Loucy (cell line): ENCODE results near the gene CDH20.

Experiments used
- H2AFZ ChIP-seq: fragments of 200-600 bp; sonication (generic); 2 replicates; pipeline ENCODE4 v1.6.0; 2016; ENCODE audit warnings: antibody characterized with exemption, mild to moderate bottlenecking, low read length, moderate library complexity
- H3F3A ChIP-seq: fragments of 200-600 bp; 2 replicates; pipeline ENCODE4 v1.6.0; 2016; ENCODE audit warnings: antibody characterized with exemption, low read depth, mild to moderate bottlenecking
- H3K27me3 ChIP-seq: fragments of 200-600 bp; sonication (generic); 2 replicates; pipeline ENCODE4 v1.6.1; 2014; ENCODE audit warnings: low read length, mild to moderate bottlenecking; ENCODE audit not compliant: insufficient read depth, poor library complexity, severe bottlenecking
- H3K36me3 ChIP-seq: fragments of 200-600 bp; sonication (generic); 2 replicates; pipeline ENCODE4 v1.6.1; 2016; ENCODE audit warnings: low read length; ENCODE audit not compliant: insufficient read depth
- H3K4me1 ChIP-seq: fragments of 200-600 bp; sonication (generic); 2 replicates; pipeline ENCODE4 v1.5.1; 2014; ENCODE audit warnings: low read length, mild to moderate bottlenecking; ENCODE audit not compliant: insufficient read depth, poor library complexity, severe bottlenecking
- H3K4me2 ChIP-seq: fragments of 200-600 bp; sonication (generic); 2 replicates; pipeline ENCODE4 v1.6.0; 2014; ENCODE audit warnings: antibody characterized with exemption, low read length, low read depth, mild to moderate bottlenecking; ENCODE audit not compliant: poor library complexity, severe bottlenecking
- H3K4me3 ChIP-seq: fragments of 200-600 bp; sonication (generic); 2 replicates; pipeline ENCODE4 v1.5.1; 2014; ENCODE audit warnings: low read length, mild to moderate bottlenecking, mixed read lengths; ENCODE audit not compliant: poor library complexity, severe bottlenecking
- H3K79me2 ChIP-seq: fragments of 200-600 bp; sonication (generic); 2 replicates; pipeline ENCODE4 v1.6.1; 2014; ENCODE audit warnings: low read length; ENCODE audit not compliant: insufficient read depth
- H3K9ac ChIP-seq: fragments of 200-600 bp; sonication (generic); 2 replicates; pipeline ENCODE4 v1.6.0; 2014; ENCODE audit warnings: mild to moderate bottlenecking, low read depth, low read length, moderate library complexity; ENCODE audit not compliant: poor library complexity, severe bottlenecking
- H3K9me2 ChIP-seq: fragments of 200-600 bp; sonication (generic); replicated peaks from 2 replicates; pipeline ENCODE4 v1.6.1; 2016; ENCODE audit warnings: low read depth, low read length, mixed read lengths
- H3K9me3 ChIP-seq: fragments of 200-600 bp; sonication (generic); 2 replicates; pipeline ENCODE4 v1.6.1; 2014; ENCODE audit warnings: mild to moderate bottlenecking, antibody characterized with exemption, low read length, low read depth; ENCODE audit not compliant: insufficient read depth
- H4K20me1 ChIP-seq: fragments of 200-600 bp; sonication (generic); 2 replicates; pipeline ENCODE4 v1.6.0; 2014; ENCODE audit warnings: antibody characterized with exemption, low read length, mild to moderate bottlenecking; ENCODE audit not compliant: insufficient read depth, poor library complexity, severe bottlenecking
- CTCF ChIP-seq: fragments of 200-600 bp; sonication (generic); conservative IDR thresholded peaks from 2 replicates; pipeline ENCODE4 v1.5.1; 2014; ENCODE audit warnings: mild to moderate bottlenecking, antibody characterized with exemption, low read length
- EZH2phosphoT487 ChIP-seq: fragments of 200-600 bp; IDR thresholded peaks from 2 replicates; pipeline ENCODE4 v1.6.1; 2018; ENCODE audit warnings: antibody characterized with exemption, mild to moderate bottlenecking, moderate library complexity, borderline replicate concordance

Gene CDH20

GRCh38 chr18:61545281-61546245 lies 212.3 kb downstream of the CDH20 start:
- Histone ChIP-seq H3K79me2 (no peaks in the 10 kb centered on the region), H3K4me3 (no peak overlapping the region), H3K9me2 (no peaks in the 10 kb centered on the region), H3K9me3 (no peaks in the 10 kb centered on the region), H3K4me2 (no peak overlapping the region), H4K20me1 (no peaks in the 10 kb centered on the region), H3K27me3 (peaks cover under 1% of the 10 kb centered on the region), H3F3A (no peaks in the 10 kb centered on the region), H3K4me1 (no peaks in the 10 kb centered on the region), H2AFZ (no peak overlapping the region), H3K9ac (no peak overlapping the region), H3K36me3 (no peaks in the 10 kb centered on the region)
- no peak for TF ChIP-seq EZH2phosphoT487
- no peak for TF ChIP-seq CTCF

- H3K9me3 ChIP-seq, result no peaks in the 10 kb centered on the region
- H3K4me1 ChIP-seq, result no peaks in the 10 kb centered on the region
- H3K4me3 ChIP-seq, result no peak overlapping the region
- peaks cover 7% of the 10 kb centered on the region for H3K27me3 ChIP-seq
- H3K9ac ChIP-seq, result no peak overlapping the region
- no peaks in the 10 kb centered on the region for H3F3A ChIP-seq
- no peaks in the 10 kb centered on the region for H4K20me1 ChIP-seq
- TF ChIP-seq CTCF (no peak), EZH2phosphoT487 (no peak)
- H3K9me2 ChIP-seq, result no peaks in the 10 kb centered on the region
- H3K4me2 ChIP-seq, result no peak overlapping the region
- H3K79me2 ChIP-seq, result no peaks in the 10 kb centered on the region
- H3K36me3 ChIP-seq, result no peaks in the 10 kb centered on the region
- no peak overlapping the region for H2AFZ ChIP-seq
Measured at GRCh38 chr18:61546590-61546989, 213.4 kb downstream of the CDH20 start.

GRCh38 chr18:61549416-61549815 lies 216.2 kb downstream of the CDH20 start:
- no peak for TF ChIP-seq EZH2phosphoT487
- no peak for TF ChIP-seq CTCF
- no peak overlapping the region for H3K9ac ChIP-seq
- H3K79me2 ChIP-seq, result no peaks in the 10 kb centered on the region
- H3K36me3 ChIP-seq, result no peaks in the 10 kb centered on the region
- H2AFZ ChIP-seq, result no peak overlapping the region
- no peaks in the 10 kb centered on the region for H3K4me1 ChIP-seq
- H4K20me1 ChIP-seq, result no peaks in the 10 kb centered on the region
- no peaks in the 10 kb centered on the region for H3K9me3 ChIP-seq
- H3K27me3 ChIP-seq, result peaks cover 23% of the 10 kb centered on the region
- H3K4me2 ChIP-seq, result no peak overlapping the region
- no peak overlapping the region for H3K4me3 ChIP-seq
- no peaks in the 10 kb centered on the region for H3F3A ChIP-seq
- H3K9me2 ChIP-seq, result no peaks in the 10 kb centered on the region
